GM18951 (cell line): ENCODE data around the gene PRKCZ.

ENCODE experiments used
- POLR2A ChIP-seq: IDR thresholded peaks from 4 replicates; pipeline ENCODE4 v1.6.1; 2011; ENCODE audit warnings: mild to moderate bottlenecking; ENCODE audit not compliant: insufficient read length, insufficient read depth; ENCODE audit errors: extremely low read depth
- in situ Hi-C: fragments of 300-500 bp; cut with MboI; formaldehyde crosslinking; loops from one replicate; pipeline ENCODE4 v1.12.0; 2022; ENCODE audit warnings: low sequenced_read_pairs, mixed read lengths, inconsistent platforms; ENCODE audit not compliant: unreplicated experiment

PRKCZ gene

DNA sequence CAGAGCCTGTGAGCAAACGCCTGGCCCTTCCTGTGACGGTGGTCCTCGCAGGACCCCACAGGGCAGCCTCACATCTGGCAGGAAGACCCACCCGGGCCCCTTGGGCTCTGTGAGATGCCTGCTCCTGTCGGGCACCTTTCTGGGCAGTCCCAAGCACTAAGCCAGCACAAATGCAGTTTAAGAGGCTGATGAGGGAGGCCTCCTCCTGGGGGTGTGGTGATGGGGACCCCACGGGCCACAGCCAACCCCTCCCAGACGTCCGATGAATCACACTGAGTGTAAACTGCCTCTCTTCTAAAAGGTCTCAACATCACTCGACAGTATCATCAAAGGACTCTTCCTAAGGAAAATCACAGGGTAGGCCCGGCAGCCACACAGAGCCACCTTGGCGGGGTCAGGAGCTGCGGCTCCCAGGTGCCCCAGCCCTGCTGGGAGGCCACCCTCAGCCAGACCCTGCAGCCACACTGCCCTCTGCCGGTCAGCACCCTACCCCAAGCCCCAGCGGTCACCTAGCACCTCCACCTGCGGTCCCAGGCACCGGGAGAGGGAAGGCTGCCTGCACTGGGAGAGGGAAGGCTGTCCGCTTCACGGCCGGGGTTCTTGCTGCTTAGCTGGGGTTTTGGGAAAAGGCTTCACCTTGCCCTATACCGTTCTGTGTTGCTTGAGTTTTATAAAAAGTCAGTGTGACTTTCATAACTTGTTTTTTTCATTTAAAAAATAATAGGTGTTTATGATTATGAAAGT is 3.9 kb upstream of the PRKCZ start:
- in situ Hi-C loops, result no loop called here
- no peak for TF ChIP-seq POLR2A

GRCh38 chr1:2046953-2047748 is 3.1 kb upstream of the PRKCZ start:
- TF ChIP-seq POLR2A, result no peak
- in situ Hi-C loops, result no loop called here

DNA sequence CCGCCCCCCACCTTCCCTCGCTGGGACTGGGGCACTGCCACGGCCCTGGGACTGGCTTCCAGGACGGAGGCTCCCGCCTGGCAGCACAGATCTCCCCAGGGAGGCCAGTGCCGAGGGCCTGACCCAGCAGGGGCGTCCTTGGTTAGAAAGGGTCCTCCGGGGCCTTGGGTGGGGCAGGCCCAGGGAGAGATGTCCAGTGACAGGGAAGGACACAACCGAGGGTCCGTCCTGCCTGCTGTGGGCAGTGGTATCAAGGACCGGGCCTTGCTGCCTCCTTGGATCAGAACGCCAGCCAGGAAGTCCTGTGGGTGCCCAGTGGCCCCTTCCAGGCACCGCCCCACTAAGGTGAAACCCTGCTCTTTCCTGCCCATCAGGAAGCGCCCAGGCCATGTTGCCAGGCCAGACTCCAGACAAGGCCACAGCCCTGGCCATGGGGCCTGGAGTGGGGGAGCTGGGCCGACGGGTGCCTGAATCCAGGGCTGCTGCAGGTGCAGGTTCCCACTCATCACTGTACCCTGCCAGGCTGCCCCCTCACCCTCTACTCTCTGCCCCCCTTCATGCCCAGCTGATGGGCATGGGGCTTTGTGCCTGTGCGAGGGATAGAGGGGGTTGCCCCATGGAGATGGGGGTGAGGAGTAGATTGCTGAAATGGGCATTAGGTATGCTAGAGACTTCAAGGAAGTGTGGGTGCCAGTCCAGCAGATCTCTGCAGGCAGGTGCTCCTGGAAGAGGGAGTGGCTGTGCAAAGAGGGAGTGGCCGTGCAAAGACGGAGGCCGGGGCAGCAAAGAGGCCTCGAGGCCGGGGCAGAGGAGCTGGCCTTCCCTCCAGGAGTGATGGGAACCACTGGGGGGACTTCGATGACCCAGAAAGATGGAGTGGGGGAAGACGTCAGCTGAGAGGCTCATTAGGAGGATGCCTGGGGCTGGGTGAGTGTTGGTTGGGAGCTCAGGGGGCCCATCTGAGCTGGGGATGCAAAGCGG is 2.2 kb upstream of the PRKCZ start:
- in situ Hi-C loops, result no loop called here

DNA sequence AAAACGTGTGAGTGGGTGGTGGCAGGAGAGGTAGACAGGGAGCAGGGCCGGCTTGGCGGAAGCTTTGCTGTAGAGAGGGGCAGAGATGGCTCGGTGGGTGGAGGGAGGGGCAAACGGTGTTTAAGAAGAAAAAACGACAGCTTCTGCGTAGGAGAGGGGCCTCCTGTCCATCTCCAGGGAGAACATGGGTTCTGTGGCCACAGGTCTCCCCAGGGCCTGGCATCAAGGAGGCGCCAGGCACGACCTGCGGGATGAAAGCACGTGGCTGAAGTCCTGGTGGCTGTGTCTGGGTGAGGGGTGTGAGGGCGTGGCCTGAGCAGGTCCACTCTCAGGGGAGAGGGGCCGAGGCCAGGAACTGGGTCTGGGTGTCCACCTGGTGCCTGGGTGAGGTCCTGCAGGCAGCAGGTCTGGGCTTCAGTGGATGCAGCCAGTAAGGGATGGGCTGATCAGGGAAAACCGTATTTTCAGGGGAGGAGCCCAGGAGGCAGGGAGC is 940 bp upstream of the PRKCZ start:
- no peak for TF ChIP-seq POLR2A
- in situ Hi-C loops, result no loop called here

More for the DNA sequence above, 2.2 kb upstream of the PRKCZ start:
- no peak for TF ChIP-seq POLR2A

GRCh38 chr1:2050461-2050792 is 216 bp downstream of the PRKCZ start:
- in situ Hi-C loops, result no loop called here
- TF ChIP-seq POLR2A, result no peak

DNA sequence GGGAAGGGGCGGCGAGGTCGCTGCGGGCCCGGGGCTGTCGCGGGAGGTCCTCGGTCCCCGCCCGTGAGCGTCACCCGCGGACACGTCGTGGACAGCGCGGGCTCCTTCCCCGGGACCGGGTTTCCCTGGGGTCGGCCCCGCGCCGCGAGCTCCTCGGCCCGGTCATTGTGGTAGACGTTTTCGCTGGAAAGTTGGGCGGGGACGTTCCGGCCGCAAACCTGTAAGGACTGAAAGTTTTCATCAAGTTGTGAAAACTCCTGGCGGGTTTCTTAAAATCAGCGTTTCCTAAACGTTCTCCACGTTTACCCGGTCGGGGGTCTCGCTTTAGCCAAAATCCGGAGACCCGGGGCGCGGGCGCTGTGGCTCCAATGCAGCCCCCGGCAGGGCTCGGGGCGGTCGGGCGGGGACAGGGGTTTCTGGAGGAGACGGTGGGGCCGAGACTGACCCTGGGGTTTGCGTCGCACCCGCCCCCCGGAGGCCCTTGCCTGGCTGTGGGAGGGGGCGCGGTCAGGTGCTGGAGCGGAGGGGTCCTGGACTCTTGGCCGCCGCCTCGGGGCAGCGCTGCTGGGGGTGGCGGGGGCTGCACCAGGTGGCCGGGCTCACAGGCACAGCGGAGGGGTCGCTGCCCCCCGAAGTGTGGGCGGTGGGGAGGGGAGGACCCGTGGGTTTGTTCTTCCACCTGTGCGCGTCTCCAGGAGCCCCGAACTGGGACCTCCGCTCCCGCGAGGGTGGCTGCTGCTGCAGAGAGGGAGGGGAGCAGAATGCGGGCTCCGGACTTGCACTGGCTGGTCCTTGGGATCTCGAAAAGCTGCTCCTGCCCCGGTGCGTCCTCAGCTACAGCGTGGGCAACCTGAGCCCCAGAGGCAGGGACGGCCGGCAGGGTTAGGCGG is 827 bp downstream of the PRKCZ start:
- in situ Hi-C loops, result no loop called here
- no peak for TF ChIP-seq POLR2A

DNA sequence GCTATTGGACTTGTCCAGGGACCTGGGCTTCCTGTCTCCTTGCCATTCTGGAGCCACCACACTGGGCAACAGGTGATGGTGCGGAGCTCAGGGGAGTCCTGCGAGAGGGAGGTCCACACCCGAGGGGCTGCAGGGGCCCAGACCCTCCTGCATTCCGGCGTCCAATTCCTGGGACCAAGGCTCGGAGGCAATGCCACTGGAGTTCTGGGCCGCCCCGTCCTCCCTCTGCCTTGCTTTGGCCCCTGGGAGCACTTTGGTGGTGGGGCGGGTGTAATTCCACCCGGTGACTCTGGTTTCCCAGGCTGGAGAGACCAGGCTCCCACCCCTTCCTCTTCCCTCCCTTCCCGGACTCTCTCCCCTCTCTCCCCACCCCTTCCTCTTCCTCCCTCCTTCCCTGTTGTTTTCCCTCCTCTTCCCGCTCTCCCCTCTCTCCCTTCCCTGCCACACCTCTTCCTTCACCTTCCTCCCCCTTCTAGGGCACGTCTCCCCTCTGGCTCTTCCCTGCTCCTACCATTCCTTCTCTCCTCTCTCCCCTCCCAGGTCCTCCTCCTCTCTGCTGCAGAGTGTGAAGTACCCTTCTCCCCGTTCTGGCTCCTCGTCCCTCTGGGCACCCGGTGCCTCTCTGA is 2.0 kb downstream of the PRKCZ start:
- no peak for TF ChIP-seq POLR2A
- in situ Hi-C loops, result no loop called here

- TF ChIP-seq POLR2A, result no peak
- in situ Hi-C loops, result no loop called here
Measured at GRCh38 chr1:2052756-2053155, 2.5 kb downstream of the PRKCZ start.

DNA sequence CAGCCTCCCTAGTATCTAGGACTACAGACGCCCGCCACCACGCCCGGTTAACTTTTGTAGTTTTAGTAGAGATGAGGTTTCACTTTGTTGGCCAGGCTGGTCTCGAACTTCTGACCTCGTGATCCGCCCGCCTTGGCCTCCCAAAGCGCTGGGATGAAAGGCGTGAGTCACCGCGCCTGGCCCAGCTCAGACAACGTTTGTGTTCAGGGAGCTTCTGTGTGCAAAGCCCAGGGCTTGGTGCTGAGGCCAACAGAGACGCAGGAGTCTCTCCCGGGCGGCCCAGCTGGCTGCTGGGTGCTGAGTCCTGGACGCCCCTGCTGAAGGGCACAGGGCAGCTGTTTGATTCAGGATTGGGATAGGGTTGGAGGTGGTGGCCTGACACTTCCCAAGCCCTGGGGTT is 3.0 kb downstream of the PRKCZ start:
- in situ Hi-C loops, result no loop called here
- TF ChIP-seq POLR2A, result no peak

DNA sequence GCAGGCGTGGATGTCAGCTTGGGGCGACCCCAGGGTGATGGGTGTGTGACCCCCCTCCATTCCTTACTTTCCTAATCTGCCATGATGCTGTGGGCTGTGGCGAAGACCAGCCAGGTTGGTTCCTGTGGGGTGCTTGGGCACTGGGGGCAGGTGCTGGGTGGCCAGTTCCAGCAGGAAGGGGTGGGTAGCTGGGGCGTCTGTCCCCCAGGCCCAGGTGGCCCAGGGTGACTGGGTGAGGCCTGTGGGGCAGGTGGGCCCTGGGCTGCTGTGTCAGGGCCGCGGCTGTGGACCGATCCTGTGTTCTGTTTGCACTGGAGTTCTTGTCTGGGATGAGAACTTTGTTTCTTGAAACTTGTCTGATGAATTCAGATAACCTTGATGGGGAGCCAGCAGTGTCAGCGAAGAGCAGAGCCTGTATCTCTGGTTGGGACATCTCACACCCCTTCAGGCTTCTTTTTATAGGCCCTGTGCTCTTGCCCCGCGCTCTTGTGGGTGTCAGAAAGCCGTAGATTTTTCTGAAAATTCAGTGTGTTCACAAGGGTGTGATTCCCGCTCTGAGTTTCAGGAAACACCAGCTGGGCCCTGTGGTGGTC is 3.7 kb downstream of the PRKCZ start:
- TF ChIP-seq POLR2A, result no peak
- in situ Hi-C loops, result no loop called here

- TF ChIP-seq POLR2A, result no peak
- in situ Hi-C loops, result no loop called here
Measured at GRCh38 chr1:2054560-2054959, 4.3 kb downstream of the PRKCZ start.
